Ovary (tissue), 3 donors: Measurements from ENCODE around the gene AUTS2.

Experiments used
- POLR2A ChIP-seq: fragments of 450-650 bp; IDR thresholded peaks from one replicate; pipeline ENCODE4 v1.6.1; 2017; ENCODE audit warnings: antibody characterized with exemption, mild to moderate bottlenecking, moderate library complexity
- TF ChIP-seq, protein P1 (sequence below), 3 donors: fragments of 450-650 bp in 2 of 3; fragments of 200-600 bp in 1 of 3; IDR thresholded peaks; one replicate each; pipeline versions ENCODE4 v1.5.1 to v1.8.0; 2016 to 2022; ENCODE audit warnings: antibody characterized with exemption in 3 of 3, mild to moderate bottlenecking in 1 of 3
- donor health status: DM: no; HTN: no; CAD: no.

DNA sequence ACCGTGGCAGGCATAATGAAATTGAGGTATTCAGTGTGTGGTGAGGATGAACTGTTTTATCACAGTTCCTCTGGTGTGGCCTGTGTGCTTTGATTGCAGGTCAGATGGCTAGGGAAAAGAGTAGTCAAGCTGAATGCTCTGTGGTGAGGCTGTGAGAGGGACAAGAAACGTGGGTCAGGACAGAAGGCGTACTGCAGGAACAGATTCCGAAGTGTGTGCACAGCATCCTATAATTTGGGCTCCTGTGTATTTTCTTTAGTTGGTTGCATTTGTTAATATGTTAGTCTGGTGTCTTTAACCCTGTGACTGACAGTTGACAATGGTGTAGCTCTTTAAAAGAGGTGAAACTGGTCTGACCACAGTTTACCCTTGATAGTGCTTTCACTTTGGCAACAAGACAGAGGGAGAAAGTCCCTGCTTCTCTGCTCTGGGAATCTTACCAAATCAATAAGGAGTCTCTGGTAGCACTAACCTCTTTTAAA, 76.5 kb downstream of the AUTS2 start:
- TF ChIP-seq, protein P1, sequence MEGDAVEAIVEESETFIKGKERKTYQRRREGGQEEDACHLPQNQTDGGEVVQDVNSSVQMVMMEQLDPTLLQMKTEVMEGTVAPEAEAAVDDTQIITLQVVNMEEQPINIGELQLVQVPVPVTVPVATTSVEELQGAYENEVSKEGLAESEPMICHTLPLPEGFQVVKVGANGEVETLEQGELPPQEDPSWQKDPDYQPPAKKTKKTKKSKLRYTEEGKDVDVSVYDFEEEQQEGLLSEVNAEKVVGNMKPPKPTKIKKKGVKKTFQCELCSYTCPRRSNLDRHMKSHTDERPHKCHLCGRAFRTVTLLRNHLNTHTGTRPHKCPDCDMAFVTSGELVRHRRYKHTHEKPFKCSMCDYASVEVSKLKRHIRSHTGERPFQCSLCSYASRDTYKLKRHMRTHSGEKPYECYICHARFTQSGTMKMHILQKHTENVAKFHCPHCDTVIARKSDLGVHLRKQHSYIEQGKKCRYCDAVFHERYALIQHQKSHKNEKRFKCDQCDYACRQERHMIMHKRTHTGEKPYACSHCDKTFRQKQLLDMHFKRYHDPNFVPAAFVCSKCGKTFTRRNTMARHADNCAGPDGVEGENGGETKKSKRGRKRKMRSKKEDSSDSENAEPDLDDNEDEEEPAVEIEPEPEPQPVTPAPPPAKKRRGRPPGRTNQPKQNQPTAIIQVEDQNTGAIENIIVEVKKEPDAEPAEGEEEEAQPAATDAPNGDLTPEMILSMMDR (IDR thresholded peaks at IDR 0.05), result no peak
- no peak for TF ChIP-seq POLR2A
